Activated CD4-positive, alpha-beta T cell treated with anti-CD3 and anti-CD28 coated beads, Interleukin-2, amount 10 ng/mL, durations not matched to agents 7 days and 5 days (primary cell): ENCODE data around the gene CFAP68. TPM values are rescaled to one million over a fixed set of nuclear protein-coding genes. Genes with fewer than 3 reads are reported as not detected.

Experiments
- CTCF ChIA-PET: fragments of 350-600 bp; sonication (Branson Sonifier 250); formaldehyde crosslinking; loops from one replicate; lab custom pipeline; 2021; ENCODE audit warnings: antibody characterized with exemption; lab: Charles Lee
- POLR2A ChIA-PET: fragments of 350-600 bp; sonication (Branson Sonifier 250); formaldehyde crosslinking; loops from one replicate; lab custom pipeline; 2021; ENCODE audit warnings: antibody characterized with exemption; lab: Charles Lee
- DNase-seq: peaks from one replicate; pipeline ENCODE4 v3.0.0-alpha.2; 2020
- H3K27ac Mint-ChIP-seq: one replicate; pipeline ENCODE4 v1.8.0; 2021; ENCODE audit warnings: mild to moderate bottlenecking, moderate library complexity, mixed read lengths
- H3K27me3 Mint-ChIP-seq: one replicate; pipeline ENCODE4 v1.8.0; 2021; ENCODE audit warnings: mixed read lengths
- H3K36me3 Mint-ChIP-seq: one replicate; pipeline ENCODE4 v1.8.0; 2021; ENCODE audit warnings: low read depth, mixed read lengths
- H3K4me1 Mint-ChIP-seq: one replicate; pipeline ENCODE4 v1.8.0; 2021; ENCODE audit warnings: mixed read lengths
- H3K4me3 Mint-ChIP-seq: one replicate; pipeline ENCODE4 v1.8.0; 2021; ENCODE audit warnings: mild to moderate bottlenecking, moderate library complexity, mixed read lengths
- H3K9me3 Mint-ChIP-seq: one replicate; pipeline ENCODE4 v1.8.0; 2021; ENCODE audit warnings: mixed read lengths
- total RNA-seq, 2 experiments: library from RNA; stranded (reverse); gene quantifications; one replicate each; pipeline ENCODE4 v1.2.3, GENCODE V29; 2021

CFAP68 gene
- total RNA-seq, 2 experiments from 2014 or later, result 18.3 to 26.5 TPM

GRCh38 chr11:111911563-111912401 is 32.4 kb downstream of the CFAP68 start, which contains the start of gene CRYAB:
CRYAB (minus strand) TSS chr11:111911770; CDS start chr11:111911724, 46 bp downstream.
- ChIA-PET CTCF (interaction anchor here (1.0 to 1.6 kb wide), 2 partner anchors 14 to 17 kb away, joined by 3 to 5 read pairs; no protein-coding TSS in a partner anchor), POLR2A (no interaction called here)
- Mint-ChIP-seq H3K27me3 (peaks cover 50% of the 10 kb centered on the region), H3K36me3 (no peaks in the 10 kb centered on the region), H3K9me3 (no peaks in the 10 kb centered on the region), H3K4me3 (no peak within 1 kb of the TSS), H3K4me1 (no peaks in the 10 kb centered on the region), H3K27ac (no peak within 1 kb of the TSS)
- DNase-seq, result no peak

- H3K4me1 Mint-ChIP-seq, result no peaks in the 10 kb centered on the region
- peaks cover 47% of the 10 kb centered on the region for H3K27me3 Mint-ChIP-seq
- no peak within 1 kb of the TSS for H3K4me3 Mint-ChIP-seq
- no peak within 1 kb of the TSS for H3K27ac Mint-ChIP-seq
- H3K9me3 Mint-ChIP-seq, result no peaks in the 10 kb centered on the region
- ChIA-PET CTCF (no interaction called here), POLR2A (no interaction called here)
- H3K36me3 Mint-ChIP-seq, result no peaks in the 10 kb centered on the region
- DNase-seq, result no peak
Measured at GRCh38 chr11:111912535-111912934, 33.2 kb downstream of the CFAP68 start, which contains the start of gene HSPB2. HSPB2 (plus strand) TSS chr11:111912734; CDS start chr11:111912830, 96 bp downstream.

GRCh38 chr11:111913031-111913861 is 33.9 kb downstream of the CFAP68 start:
- H3K27ac Mint-ChIP-seq, result no peak overlapping the region
- POLR2A ChIA-PET, result no interaction called here
- CTCF ChIA-PET, result interaction anchor here (0.6 to 1.3 kb wide), 4 partner anchors 14 to 163 kb away, joined by 3 read pairs; no protein-coding TSS in a partner anchor
- H3K27me3 Mint-ChIP-seq, result peaks cover 47% of the 10 kb centered on the region
- no peak for DNase-seq
- H3K4me1 Mint-ChIP-seq, result no peaks in the 10 kb centered on the region
- H3K36me3 Mint-ChIP-seq, result no peaks in the 10 kb centered on the region
- no peak overlapping the region for H3K4me3 Mint-ChIP-seq
- no peaks in the 10 kb centered on the region for H3K9me3 Mint-ChIP-seq

GRCh38 chr11:111913997-111914396 is 34.7 kb downstream of the CFAP68 start:
- Mint-ChIP-seq H3K4me3 (no peak overlapping the region), H3K27ac (no peak overlapping the region), H3K4me1 (no peaks in the 10 kb centered on the region), H3K9me3 (no peaks in the 10 kb centered on the region), H3K36me3 (no peaks in the 10 kb centered on the region), H3K27me3 (peaks cover 47% of the 10 kb centered on the region)
- POLR2A ChIA-PET, result no interaction called here
- CTCF ChIA-PET, result interaction anchor here (1.0 to 2.2 kb wide), 4 partner anchors 13 to 32 kb away, joined by 3 to 8 read pairs (median 3); no protein-coding TSS in a partner anchor
- no peak for DNase-seq

- ChIA-PET CTCF (interaction anchor here (0.5 kb wide), 1 partner anchor 37 kb away, joined by 6 read pairs; no protein-coding TSS in a partner anchor), POLR2A (no interaction called here)
- Mint-ChIP-seq H3K27ac (no peak overlapping the region), H3K4me3 (no peak overlapping the region), H3K9me3 (no peaks in the 10 kb centered on the region), H3K4me1 (no peaks in the 10 kb centered on the region), H3K27me3 (peaks cover 36% of the 10 kb centered on the region), H3K36me3 (no peaks in the 10 kb centered on the region)
- DNase-seq, result no peak
Measured at GRCh38 chr11:111916768-111917167, 37.4 kb downstream of the CFAP68 start.

- CTCF ChIA-PET, result interaction anchor here (0.6 to 2.0 kb wide), 3 partner anchors 9 to 30 kb away, joined by 3 to 8 read pairs (median 4); no protein-coding TSS in a partner anchor
- no peaks in the 10 kb centered on the region for H3K9me3 Mint-ChIP-seq
- peaks cover 33% of the 10 kb centered on the region for H3K27me3 Mint-ChIP-seq
- POLR2A ChIA-PET, result no interaction called here
- H3K4me3 Mint-ChIP-seq, result no peak overlapping the region
- H3K27ac Mint-ChIP-seq, result no peak overlapping the region
- no peaks in the 10 kb centered on the region for H3K4me1 Mint-ChIP-seq
- no peak for DNase-seq
- H3K36me3 Mint-ChIP-seq, result no peaks in the 10 kb centered on the region
Measured at GRCh38 chr11:111917312-111917711, 38.0 kb downstream of the CFAP68 start.

- ChIA-PET CTCF (interaction anchor here (0.6 to 2.0 kb wide), 3 partner anchors 8 to 31 kb away, joined by 3 to 8 read pairs (median 4); no protein-coding TSS in a partner anchor), POLR2A (no interaction called here)
- Mint-ChIP-seq H3K36me3 (no peaks in the 10 kb centered on the region), H3K27ac (no peak overlapping the region), H3K4me1 (no peaks in the 10 kb centered on the region), H3K27me3 (peaks cover 33% of the 10 kb centered on the region), H3K9me3 (no peaks in the 10 kb centered on the region), H3K4me3 (no peak overlapping the region)
- DNase-seq, result no peak
Measured at GRCh38 chr11:111917788-111918187, 38.4 kb downstream of the CFAP68 start.

- Mint-ChIP-seq H3K4me3 (no peak within 1 kb of the TSS), H3K36me3 (no peaks in the 10 kb centered on the region), H3K27me3 (peaks cover 35% of the 10 kb centered on the region), H3K27ac (peak within 1 kb of the TSS; percentile 38), H3K9me3 (no peaks in the 10 kb centered on the region), H3K4me1 (no peaks in the 10 kb centered on the region)
- CTCF ChIA-PET, result interaction anchor here (1.1 to 2.0 kb wide), 2 partner anchors 8 to 13 kb away, joined by 3 to 8 read pairs; no protein-coding TSS in a partner anchor
- no peak for DNase-seq
- POLR2A ChIA-PET, result no interaction called here
Measured at GRCh38 chr11:111918390-111919256, 39.3 kb downstream of the CFAP68 start, which contains the start of gene C11orf52. C11orf52 (plus strand) TSS chr11:111918913; CDS start chr11:111918973, 60 bp downstream.

- Mint-ChIP-seq H3K4me3 (no peak overlapping the region), H3K9me3 (no peaks in the 10 kb centered on the region), H3K27me3 (peaks cover 22% of the 10 kb centered on the region), H3K27ac (no peak overlapping the region), H3K36me3 (no peaks in the 10 kb centered on the region), H3K4me1 (peaks cover 5% of the 10 kb centered on the region)
- CTCF ChIA-PET, result interaction anchor here (0.7 kb wide), 1 partner anchor 29 kb away, joined by 4 read pairs; no protein-coding TSS in a partner anchor
- no peak for DNase-seq
- POLR2A ChIA-PET, result no interaction called here
Measured at GRCh38 chr11:111920908-111921307, 41.6 kb downstream of the CFAP68 start.

GRCh38 chr11:111921541-111922230 is 42.3 kb downstream of the CFAP68 start:
- no peak for DNase-seq
- Mint-ChIP-seq H3K9me3 (no peaks in the 10 kb centered on the region), H3K27me3 (peaks cover 14% of the 10 kb centered on the region), H3K36me3 (no peaks in the 10 kb centered on the region), H3K4me3 (no peak overlapping the region), H3K4me1 (peaks cover 12% of the 10 kb centered on the region), H3K27ac (no peak overlapping the region)
- ChIA-PET CTCF (interaction anchor here (0.7 kb wide), 1 partner anchor 29 kb away, joined by 4 read pairs; no protein-coding TSS in a partner anchor), POLR2A (no interaction called here)

GRCh38 chr11:111922803-111923202 is 43.5 kb downstream of the CFAP68 start:
- Mint-ChIP-seq H3K36me3 (no peaks in the 10 kb centered on the region), H3K27me3 (peaks cover 13% of the 10 kb centered on the region), H3K27ac (no peak overlapping the region), H3K4me3 (no peak overlapping the region), H3K4me1 (peaks cover 20% of the 10 kb centered on the region), H3K9me3 (no peaks in the 10 kb centered on the region)
- CTCF ChIA-PET, result interaction anchor here (0.5 kb wide), 1 partner anchor 304 kb away, joined by 3 read pairs; no protein-coding TSS in a partner anchor
- POLR2A ChIA-PET, result no interaction called here
- DNase-seq, result no peak
